Upper lobe of left lung (tissue), 6 donors: ENCODE data around the gene KLK1. TPM values are rescaled to one million over a fixed set of nuclear protein-coding genes. Genes with fewer than 3 reads are reported as not detected.

ENCODE experiments used
- ATAC-seq, 2 donors: fragments of 200-7000 bp; cut with Tn5 transposase; one replicate each; pipeline ENCODE4 v1.9.1; 2022; ENCODE audit warnings: mild to moderate bottlenecking in 2 of 2, moderate library complexity in 2 of 2; ENCODE audit not compliant: low FRiP score in 2 of 2
- DNase-seq, 2 donors: peaks; one replicate each; pipeline ENCODE4 v3.0.0-alpha.2; 2019 to 2020
- H3K27ac ChIP-seq, 4 donors: fragments of 200-600 bp; sonication (generic); one replicate each; pipeline ENCODE4 v1.5.1; 2016 to 2019
- H3K27me3 ChIP-seq, 4 donors: fragments of 200-600 bp; sonication (generic); one replicate each; pipeline ENCODE4 v1.5.1; 2017 to 2019
- H3K36me3 ChIP-seq, 4 donors: fragments of 200-600 bp; sonication (generic); one replicate each; pipeline ENCODE4 v1.5.1; 2016 to 2019
- H3K4me1 ChIP-seq, 4 donors: fragments of 200-600 bp; sonication (generic); one replicate each; pipeline ENCODE4 v1.5.1; 2018 to 2019
- H3K4me3 ChIP-seq, 4 donors: fragments of 200-600 bp; sonication (generic); one replicate each; pipeline ENCODE4 v1.5.1; 2017 to 2019; ENCODE audit warnings: mild to moderate bottlenecking in 2 of 4, moderate library complexity in 1 of 4
- H3K9me3 ChIP-seq, 4 donors: fragments of 200-600 bp; sonication (generic); one replicate each; pipeline ENCODE4 v1.5.1; 2018 to 2019
- EP300 ChIP-seq, 4 donors: sonication (generic); formaldehyde crosslinking; IDR thresholded peaks; one replicate each; pipeline ENCODE4 v1.5.1; 2017; ENCODE audit warnings: antibody characterized with exemption in 4 of 4, control low read depth in 2 of 4
- POLR2A ChIP-seq, 4 donors: fragments of 450-650 bp; IDR thresholded peaks; one replicate each; pipeline ENCODE4 v1.5.1; 2016 to 2017; ENCODE audit warnings: antibody characterized with exemption in 4 of 4, mild to moderate bottlenecking in 2 of 4
- POLR2AphosphoS5 ChIP-seq, 2 donors: sonication (generic); formaldehyde crosslinking; IDR thresholded peaks; one replicate each; pipeline ENCODE4 v1.5.1; 2017; ENCODE audit warnings: antibody characterized with exemption in 2 of 2
- WGBS, 2 donors: methylation state at CpG; one replicate each; pipeline ENCODE4 v1.1.5; 2017 to 2018; 5-methylcytosine and 5-hydroxymethylcytosine counted together
- total RNA-seq, 6 donors: library from RNA; depleted of rRNA in 4 of 6; stranded (reverse); fragments of >200 nt in 4 of 6; gene quantifications; one replicate each; pipeline versions ENCODE4 v1.1.0 to v1.2.1, GENCODE V29; 2016 to 2021
- TF ChIP-seq, protein P1 (sequence below), 6 experiments: fragments of 450-650 bp in 4 of 6; fragments of 200-600 bp in 2 of 6; sonication (generic) in 2 of 6; IDR thresholded peaks; one replicate each; pipeline ENCODE4 v1.5.1; 2016 to 2019; ENCODE audit warnings: antibody characterized with exemption in 6 of 6
- donor health status: DM: no; HTN: no; CAD: no; lungs with moderate emphysema.
- donor health status: DM: no; HTN: yes; CAD: no; lungs with severe emphysema.

Gene KLK1
- total RNA-seq, 6 donors from 2014 or later, result 1.3 to 3.3 (median 2.0) TPM; not detected in 3

DNA sequence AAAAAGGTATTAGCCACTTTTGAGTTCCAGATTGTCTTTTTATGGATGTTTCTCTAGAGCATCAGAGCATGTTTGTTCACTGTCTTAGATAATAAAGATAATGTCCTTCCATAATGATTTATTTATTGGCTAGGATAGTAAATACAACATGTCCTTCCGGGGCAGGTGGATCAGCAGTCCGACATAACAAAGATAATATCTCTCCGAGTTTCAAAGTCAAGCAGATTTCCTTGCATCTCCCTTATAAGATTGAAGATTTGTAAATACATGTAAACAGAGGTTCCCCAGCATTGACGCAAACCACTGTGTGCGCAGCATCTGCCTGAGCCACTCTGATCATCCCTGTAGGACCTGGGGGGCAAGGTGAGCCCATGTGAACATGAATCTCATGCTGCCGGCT is 18.5 kb upstream of the KLK1 start:
- H3K4me3 ChIP-seq, result no peak overlapping the region
- ATAC-seq, result no peak
- 72 to 90% methylated on average over 5 to 6 of the region's 6 CpGs for WGBS, 2 donors

DNA sequence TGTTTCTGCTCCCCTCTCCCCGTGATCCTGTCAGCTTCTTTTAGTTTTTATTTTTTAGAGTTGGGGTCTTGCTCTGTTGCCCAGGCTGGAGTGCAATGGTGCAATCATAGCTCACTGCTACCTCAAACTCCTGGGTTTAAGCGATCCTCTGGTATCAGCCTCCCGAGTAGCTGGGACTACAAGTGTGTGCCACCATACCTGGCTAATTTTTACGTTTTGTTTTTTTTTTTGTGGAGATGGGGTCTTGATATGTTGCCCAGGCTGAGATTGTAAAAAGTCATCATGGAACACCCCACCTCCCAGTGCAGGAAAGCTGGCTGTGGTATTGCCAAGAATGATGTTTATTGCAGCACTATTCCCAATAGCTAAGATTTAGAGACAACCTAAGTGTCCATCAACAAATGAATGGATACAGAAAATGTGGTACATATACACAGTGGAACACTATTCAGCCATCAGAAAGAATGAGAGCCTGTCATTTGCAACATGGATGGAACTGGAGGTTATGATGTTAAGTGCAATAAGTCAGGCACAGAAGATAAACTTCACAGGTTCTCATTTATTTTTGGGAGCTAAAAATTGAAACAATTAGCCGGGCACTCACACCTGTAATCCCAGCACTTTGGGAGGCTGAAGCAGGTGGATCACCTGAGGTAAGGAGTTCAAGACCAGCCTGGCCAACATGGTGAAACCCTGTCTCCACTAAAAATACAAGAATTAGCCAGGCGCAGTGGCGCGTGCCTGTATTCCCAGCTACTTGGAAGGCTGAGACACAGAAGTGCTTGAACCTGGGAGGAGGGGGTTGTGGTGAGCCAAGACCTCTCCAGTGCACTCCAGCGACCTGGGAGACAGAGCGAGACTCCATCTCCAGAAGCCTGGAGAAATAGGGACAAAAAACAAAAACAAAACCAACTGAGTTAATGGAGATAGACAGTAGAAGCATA is 16.4 kb upstream of the KLK1 start:
- H3K36me3 ChIP-seq, result no peaks in the 10 kb centered on the region
- ATAC-seq (no peak), DNase-seq (no peak)
- TF ChIP-seq POLR2AphosphoS5 (IDR thresholded peaks at IDR 0.05) (no peak), POLR2A (IDR thresholded peaks at IDR 0.05) (no peak), EP300 (IDR thresholded peaks at IDR 0.05) (no peak)
- TF ChIP-seq, protein P1, sequence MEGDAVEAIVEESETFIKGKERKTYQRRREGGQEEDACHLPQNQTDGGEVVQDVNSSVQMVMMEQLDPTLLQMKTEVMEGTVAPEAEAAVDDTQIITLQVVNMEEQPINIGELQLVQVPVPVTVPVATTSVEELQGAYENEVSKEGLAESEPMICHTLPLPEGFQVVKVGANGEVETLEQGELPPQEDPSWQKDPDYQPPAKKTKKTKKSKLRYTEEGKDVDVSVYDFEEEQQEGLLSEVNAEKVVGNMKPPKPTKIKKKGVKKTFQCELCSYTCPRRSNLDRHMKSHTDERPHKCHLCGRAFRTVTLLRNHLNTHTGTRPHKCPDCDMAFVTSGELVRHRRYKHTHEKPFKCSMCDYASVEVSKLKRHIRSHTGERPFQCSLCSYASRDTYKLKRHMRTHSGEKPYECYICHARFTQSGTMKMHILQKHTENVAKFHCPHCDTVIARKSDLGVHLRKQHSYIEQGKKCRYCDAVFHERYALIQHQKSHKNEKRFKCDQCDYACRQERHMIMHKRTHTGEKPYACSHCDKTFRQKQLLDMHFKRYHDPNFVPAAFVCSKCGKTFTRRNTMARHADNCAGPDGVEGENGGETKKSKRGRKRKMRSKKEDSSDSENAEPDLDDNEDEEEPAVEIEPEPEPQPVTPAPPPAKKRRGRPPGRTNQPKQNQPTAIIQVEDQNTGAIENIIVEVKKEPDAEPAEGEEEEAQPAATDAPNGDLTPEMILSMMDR (IDR thresholded peaks at IDR 0.05), result no peak
- H3K27ac ChIP-seq, result no peak overlapping the region
- peaks cover 4 to 15% (median 10%) of the 10 kb centered on the region in 4 donors for H3K4me1 ChIP-seq
- WGBS, 2 donors, result 67 to 71% methylated on average over 10 of the region's 10 CpGs
- no peak overlapping the region for H3K4me3 ChIP-seq
- peaks cover 0 to 8% (median 3%) of the 10 kb centered on the region in 4 donors for H3K27me3 ChIP-seq
- peaks cover 0 to 10% (median 0%) of the 10 kb centered on the region in 4 donors for H3K9me3 ChIP-seq

More for the DNA sequence above, 18.5 kb upstream of the KLK1 start:
- Histone ChIP-seq H3K9me3 (peaks cover 0 to 10% (median 0%) of the 10 kb centered on the region in 4 donors), H3K27me3 (no peaks in the 10 kb centered on the region), H3K4me1 (no peaks in the 10 kb centered on the region), H3K36me3 (no peaks in the 10 kb centered on the region), H3K27ac (no peak overlapping the region)
- no peak for DNase-seq
- TF ChIP-seq, protein P1 (IDR thresholded peaks at IDR 0.05), result no peak
- TF ChIP-seq POLR2AphosphoS5 (IDR thresholded peaks at IDR 0.05), result no peak
- no peak for TF ChIP-seq EP300 (IDR thresholded peaks at IDR 0.05)
- TF ChIP-seq POLR2A (IDR thresholded peaks at IDR 0.05), result no peak

DNA sequence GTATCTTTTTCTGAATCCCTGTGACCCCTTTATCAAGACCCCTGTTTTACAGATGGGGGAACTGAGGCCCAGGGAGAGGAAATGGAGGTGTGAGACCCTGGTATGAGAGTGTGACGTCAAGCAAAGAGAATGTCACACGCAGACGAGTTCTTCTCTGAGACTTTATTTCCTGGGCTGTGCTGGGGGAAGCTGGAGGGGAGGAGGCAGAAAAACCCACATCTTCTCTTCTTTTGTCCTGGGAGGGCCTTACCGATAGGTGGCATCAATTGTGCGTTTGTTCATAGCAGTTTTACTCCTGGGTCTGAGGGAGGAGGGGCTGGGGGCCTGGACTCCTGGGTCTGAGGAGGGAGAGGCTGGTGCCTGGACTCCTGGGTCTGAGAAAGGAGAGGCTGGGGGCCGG is 14.7 kb upstream of the KLK1 start:
- no peak overlapping the region for H3K4me3 ChIP-seq
- no peak overlapping the region for H3K27ac ChIP-seq
- no peak for ATAC-seq
- H3K4me1 ChIP-seq, result peaks cover 4 to 16% (median 10%) of the 10 kb centered on the region in 4 donors
- 21% methylated on average over 6 of the region's 6 CpGs for WGBS, 2 donors
- H3K9me3 ChIP-seq, result no peaks in the 10 kb centered on the region
- no peak for DNase-seq
- no peaks in the 10 kb centered on the region for H3K36me3 ChIP-seq
- TF ChIP-seq POLR2AphosphoS5 (IDR thresholded peaks at IDR 0.05) (no peak), POLR2A (IDR thresholded peaks at IDR 0.05) (no peak), EP300 (IDR thresholded peaks at IDR 0.05) (no peak)
- TF ChIP-seq, protein P1 (IDR thresholded peaks at IDR 0.05), result no peak
- peaks cover 0 to 8% (median 3%) of the 10 kb centered on the region in 4 donors for H3K27me3 ChIP-seq

DNA sequence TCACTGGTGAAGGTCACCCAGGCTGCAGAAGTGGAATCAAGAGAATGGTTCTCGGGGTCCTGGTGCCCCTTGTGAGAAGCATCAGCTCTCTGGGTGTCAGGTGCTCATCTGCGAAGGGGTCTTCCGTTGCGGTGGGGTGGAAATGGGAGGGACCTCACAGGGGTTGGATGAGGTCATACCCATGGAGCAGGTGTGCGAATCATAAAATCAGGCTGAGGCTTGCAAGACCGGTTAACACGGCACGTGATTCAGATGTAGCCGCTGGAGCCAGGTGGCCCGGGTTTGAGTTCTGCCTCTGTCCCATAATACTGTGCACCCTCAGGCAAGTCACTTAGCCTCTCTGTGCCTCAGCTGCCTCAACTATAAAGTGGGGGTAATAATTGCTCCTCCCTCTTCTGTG is 13.7 kb upstream of the KLK1 start:
- no peak for TF ChIP-seq POLR2AphosphoS5 (IDR thresholded peaks at IDR 0.05)
- TF ChIP-seq, protein P1 (IDR thresholded peaks at IDR 0.05), result no peak
- peaks cover 4 to 16% (median 10%) of the 10 kb centered on the region in 4 donors for H3K4me1 ChIP-seq
- no peak overlapping the region for H3K4me3 ChIP-seq
- no peaks in the 10 kb centered on the region for H3K9me3 ChIP-seq
- no peaks in the 10 kb centered on the region for H3K36me3 ChIP-seq
- 67 to 83% methylated on average over 8 to 10 of the region's 10 CpGs for WGBS, 2 donors
- no peak overlapping the region for H3K27ac ChIP-seq
- DNase-seq (no peak), ATAC-seq (no peak)
- peaks cover 0 to 8% (median 3%) of the 10 kb centered on the region in 4 donors for H3K27me3 ChIP-seq
